GM10847 (cell line): ENCODE measurements around the gene MOGAT3.

Source experiments
- POLR2A ChIP-seq: IDR thresholded peaks from 2 replicates; pipeline ENCODE4 v1.6.1; 2011; ENCODE audit not compliant: insufficient read length; ENCODE audit errors: extremely low read depth

The MOGAT3 gene

DNA sequence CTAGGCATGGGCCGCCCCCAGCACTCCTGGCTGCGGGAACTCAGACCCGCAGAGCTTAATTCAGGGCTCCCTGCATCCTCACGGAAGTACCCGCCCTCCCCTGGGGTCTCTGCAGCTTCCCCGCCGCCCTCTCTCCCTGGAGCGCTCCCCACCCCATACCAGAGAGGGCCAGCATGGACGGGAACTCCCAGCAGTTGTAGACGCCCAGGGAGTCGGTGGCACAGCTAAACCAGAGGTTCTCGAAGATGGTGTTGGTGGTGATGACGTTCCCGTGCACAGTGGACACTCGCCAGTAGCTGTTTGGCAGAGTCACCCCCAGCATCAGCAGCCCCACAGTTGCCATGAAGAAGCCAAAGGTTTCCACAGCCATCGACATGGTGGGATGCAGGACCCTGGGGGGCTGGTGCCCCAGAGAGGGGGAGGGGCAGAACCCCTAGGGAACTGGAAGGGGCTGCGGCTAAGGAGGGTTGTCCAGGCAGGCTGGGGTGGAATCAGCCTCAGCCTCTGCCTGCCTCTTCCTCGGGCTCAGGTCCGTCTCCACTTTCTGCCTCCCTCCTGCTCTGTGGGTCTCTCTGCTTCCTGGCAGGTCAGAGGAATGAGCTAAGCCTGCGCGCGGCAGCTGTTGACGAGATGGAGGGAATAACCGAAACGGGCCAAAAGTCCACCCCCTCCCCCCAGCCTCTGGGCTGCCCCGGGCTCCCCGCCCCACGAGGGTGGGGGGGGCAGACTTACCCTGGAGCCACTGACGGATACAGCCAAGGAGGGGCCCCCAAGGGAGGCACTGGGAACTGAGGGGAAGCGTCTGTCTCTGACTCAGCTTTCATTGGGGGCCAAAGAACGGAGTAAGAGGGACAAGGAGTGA lies 36.6 kb upstream of the MOGAT3 start, which contains the start of gene CLDN15:
Gene CLDN15 (minus strand): TSS at position 597 of the 862 bp plus-strand sequence. CDS start 221 bp downstream, at position 376.
- no peak for TF ChIP-seq POLR2A

DNA sequence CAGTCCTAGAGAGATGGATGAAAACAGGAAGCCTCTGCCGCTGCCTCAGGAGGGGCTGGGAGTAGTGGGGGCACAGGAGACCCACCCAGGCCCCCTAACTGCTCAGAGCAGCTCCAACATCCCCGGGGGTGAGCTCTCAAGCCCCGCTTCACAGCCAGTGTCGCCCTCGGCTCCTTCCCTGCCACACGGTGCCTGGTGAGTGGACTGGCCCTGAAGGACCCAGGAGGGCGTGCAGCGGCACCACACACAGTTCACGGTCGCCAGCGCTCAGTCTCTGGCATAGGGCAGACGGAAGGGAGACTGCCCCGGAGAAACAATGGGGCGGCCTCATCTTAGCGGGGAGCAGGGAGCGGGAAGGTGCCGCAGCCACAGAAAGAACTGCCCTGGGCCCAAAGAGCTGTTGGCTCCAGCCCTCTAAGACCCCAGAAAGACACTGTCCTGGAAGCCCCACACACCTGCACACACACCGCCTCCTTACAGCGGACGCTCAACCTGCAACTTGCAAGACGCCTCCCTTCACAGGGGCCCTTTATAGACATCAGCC lies 35.5 kb upstream of the MOGAT3 start:
- TF ChIP-seq POLR2A = no peak

GRCh38 chr7:101235522-101235921 lies 34.7 kb upstream of the MOGAT3 start:
- TF ChIP-seq POLR2A = no peak

DNA sequence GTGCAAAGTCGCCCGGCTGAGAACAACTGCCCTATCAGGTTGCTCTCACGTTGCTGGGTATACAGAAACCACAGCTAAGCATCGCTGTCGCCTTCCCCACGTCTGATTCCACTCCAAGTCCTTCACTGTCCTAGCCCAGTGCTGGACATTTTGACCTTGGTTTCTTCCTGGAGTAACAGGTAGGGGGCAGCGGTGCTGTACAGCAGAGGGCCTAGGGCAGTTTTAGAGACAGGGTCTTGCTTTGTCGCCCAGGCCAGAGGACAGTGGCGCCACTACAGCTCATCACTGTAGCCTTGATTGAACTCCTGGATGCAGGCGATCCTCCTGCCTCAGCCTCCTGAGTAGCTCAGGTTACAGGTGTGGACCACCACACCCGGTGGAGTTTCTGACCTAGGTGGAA lies 34.2 kb upstream of the MOGAT3 start:
- no peak for TF ChIP-seq POLR2A

- no peak for TF ChIP-seq POLR2A
Observed at GRCh38 chr7:101234636-101235035, 33.8 kb upstream of the MOGAT3 start.

- TF ChIP-seq POLR2A = no peak
Observed at GRCh38 chr7:101233907-101234547, 33.2 kb upstream of the MOGAT3 start.

DNA sequence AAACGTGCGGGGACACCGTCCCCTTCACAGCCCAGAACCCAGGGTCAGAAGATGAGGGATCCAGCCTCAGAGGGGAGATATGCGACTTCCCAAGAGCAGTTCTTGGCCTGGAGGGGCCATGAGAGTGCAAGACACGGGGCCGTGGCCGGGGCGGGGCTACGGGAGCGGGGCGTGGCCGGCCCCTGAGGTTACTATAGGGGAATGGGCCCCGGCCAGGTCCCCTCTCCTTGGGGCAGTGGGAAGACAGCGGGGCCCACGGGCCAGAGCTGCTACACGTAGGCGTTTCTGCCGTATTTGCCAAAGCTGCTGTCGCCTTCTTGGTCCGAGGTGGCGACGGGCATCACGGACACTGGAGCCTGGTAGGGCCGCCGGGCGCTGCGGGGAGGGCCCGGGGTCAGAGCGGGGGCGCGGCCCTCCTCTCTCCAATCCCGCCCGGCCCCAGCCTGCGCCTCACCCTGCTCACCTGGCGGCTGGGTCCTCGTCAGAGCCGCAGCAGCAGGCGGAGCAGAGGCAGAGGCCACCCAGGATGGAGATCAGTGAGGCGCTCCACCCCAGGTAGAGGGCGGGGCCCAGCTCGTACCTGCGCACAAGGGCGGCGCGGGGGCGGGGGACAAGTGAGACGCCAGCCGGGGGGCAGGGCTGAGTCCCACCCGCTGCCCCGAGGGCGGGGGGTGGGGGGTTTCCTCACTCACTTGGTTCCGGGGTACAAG lies 31.5 kb upstream of the MOGAT3 start:
- TF ChIP-seq POLR2A = no peak

GRCh38 chr7:101231644-101232043 lies 30.8 kb upstream of the MOGAT3 start:
- TF ChIP-seq POLR2A = no peak

GRCh38 chr7:101226721-101227120 lies 25.9 kb upstream of the MOGAT3 start:
- TF ChIP-seq POLR2A = no peak

- no peak for TF ChIP-seq POLR2A
Observed at GRCh38 chr7:101225650-101226049, 24.8 kb upstream of the MOGAT3 start.

DNA sequence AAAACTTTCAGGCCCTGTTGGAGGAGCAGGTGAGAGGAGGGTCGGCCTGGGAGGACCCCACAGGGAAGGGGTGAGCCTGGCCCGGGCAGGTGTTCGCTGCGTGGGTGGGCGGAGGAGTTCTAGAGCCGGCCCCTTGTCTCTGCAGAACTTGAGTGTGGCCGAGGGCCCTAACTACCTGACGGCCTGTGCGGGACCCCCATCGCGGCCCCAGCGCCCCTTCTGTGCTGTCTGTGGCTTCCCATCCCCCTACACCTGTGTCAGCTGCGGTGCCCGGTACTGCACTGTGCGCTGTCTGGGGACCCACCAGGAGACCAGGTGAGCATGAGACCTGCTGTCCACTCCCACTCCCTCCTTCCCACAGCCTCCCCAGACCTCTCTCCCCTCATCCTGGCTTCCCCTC lies 22.7 kb upstream of the MOGAT3 start:
- no peak for TF ChIP-seq POLR2A

GRCh38 chr7:101222275-101222830 lies 21.5 kb upstream of the MOGAT3 start:
- no peak for TF ChIP-seq POLR2A

- TF ChIP-seq POLR2A = no peak
Observed at GRCh38 chr7:101220295-101220694, 19.5 kb upstream of the MOGAT3 start.

DNA sequence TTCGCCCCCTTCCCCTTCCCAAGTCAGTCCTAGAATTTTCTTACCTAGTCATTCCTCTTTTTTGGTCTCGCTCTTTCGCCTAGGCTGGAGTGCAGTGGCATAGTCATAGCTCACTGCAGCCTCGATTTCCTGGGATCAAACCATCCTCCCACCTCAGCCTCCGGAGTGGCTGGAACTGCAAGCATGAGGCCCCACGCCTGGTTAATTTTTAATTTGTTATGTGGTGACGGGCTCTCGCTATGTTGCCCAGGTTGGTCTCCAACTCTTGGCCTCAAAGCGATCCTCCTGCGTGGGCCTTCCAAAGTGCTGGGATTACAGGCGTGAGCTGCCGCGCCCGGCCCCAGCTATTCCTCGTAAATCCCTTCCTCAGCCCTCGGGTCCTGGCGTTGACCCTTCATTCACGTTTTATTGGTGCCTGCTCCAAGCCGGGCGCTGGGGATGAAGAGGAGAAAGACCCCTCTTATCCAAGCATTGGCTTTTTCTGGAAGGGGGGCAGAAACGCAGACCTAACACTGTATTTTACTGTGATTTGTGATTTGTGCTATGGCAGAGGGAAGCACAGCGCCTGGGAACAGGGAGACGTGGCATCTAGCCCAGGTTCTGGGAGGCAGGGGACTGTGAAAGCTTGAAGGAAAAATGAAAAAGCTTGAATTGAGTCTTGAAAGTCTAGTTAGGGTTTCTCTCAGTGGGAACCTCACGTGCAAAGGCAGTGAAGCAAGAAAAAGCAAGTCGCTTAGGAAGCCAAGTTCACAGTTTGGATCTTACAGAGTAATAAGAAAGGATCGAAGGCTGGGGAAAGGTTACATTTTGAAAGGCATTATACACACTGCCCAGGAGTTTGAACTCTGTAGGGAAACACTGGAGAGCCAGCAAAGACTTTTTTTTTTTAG lies 17.6 kb upstream of the MOGAT3 start:
- no peak for TF ChIP-seq POLR2A
